ENCODE data around the gene NFYA. TPM values are rescaled to one million over a fixed set of nuclear protein-coding genes. Genes with fewer than 3 reads are reported as not detected.

The NFYA gene
- total and polyA plus RNA-seq, 2 of the 13 experiments (the other 11 are each of a cell fraction or from before 2014, with no cell fraction given): 16.0 to 22.9 TPM

DNA sequence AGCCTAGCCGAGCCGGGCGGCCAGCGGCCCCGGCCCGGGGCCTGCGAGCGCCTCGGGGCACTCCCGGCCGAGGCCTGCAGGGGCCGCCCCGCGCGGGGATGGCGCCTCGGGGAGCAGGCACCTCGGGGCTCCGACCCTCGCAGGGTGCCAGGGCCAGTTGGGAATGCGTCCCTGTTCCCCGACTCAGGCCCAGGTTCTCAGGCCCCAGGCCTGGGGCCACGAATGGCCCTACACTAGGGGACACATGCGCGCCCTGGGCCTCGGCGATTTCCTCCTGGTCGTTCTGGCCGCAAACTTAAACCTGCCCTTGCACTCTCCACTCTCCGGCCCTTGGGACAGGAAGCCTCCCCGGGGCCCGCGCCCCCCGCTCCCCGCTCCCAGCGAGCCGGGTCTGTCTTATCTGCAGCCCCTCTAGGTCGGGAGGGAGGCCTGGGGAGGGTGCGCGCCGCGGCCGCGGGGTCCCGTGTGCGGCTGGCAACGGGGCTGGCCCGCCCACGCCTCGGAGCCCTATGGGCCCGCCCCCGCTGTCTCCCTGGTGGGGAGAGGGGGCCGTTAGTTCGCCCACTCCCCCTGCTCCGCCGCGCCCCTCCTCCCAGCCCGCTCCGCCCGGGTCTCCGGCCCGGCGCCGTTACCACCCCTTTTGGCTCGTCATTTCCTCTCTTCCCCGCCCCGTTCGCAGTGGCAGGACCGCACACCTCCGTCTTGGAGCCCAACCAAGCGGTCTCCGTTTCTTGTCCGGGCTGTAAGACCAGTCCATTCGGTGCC lies 611 bp downstream of the NFYA start (continued):
- TF ChIP-seq, protein P1, sequence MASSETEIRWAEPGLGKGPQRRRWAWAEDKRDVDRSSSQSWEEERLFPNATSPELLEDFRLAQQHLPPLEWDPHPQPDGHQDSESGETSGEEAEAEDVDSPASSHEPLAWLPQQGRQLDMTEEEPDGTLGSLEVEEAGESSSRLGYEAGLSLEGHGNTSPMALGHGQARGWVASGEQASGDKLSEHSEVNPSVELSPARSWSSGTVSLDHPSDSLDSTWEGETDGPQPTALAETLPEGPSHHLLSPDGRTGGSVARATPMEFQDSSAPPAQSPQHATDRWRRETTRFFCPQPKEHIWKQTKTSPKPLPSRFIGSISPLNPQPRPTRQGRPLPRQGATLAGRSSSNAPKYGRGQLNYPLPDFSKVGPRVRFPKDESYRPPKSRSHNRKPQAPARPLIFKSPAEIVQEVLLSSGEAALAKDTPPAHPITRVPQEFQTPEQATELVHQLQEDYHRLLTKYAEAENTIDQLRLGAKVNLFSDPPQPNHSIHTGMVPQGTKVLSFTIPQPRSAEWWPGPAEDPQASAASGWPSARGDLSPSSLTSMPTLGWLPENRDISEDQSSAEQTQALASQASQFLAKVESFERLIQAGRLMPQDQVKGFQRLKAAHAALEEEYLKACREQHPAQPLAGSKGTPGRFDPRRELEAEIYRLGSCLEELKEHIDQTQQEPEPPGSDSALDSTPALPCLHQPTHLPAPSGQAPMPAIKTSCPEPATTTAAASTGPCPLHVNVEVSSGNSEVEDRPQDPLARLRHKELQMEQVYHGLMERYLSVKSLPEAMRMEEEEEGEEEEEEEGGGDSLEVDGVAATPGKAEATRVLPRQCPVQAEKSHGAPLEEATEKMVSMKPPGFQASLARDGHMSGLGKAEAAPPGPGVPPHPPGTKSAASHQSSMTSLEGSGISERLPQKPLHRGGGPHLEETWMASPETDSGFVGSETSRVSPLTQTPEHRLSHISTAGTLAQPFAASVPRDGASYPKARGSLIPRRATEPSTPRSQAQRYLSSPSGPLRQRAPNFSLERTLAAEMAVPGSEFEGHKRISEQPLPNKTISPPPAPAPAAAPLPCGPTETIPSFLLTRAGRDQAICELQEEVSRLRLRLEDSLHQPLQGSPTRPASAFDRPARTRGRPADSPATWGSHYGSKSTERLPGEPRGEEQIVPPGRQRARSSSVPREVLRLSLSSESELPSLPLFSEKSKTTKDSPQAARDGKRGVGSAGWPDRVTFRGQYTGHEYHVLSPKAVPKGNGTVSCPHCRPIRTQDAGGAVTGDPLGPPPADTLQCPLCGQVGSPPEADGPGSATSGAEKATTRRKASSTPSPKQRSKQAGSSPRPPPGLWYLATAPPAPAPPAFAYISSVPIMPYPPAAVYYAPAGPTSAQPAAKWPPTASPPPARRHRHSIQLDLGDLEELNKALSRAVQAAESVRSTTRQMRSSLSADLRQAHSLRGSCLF (CRISPR knock-in tag; IDR thresholded peaks at IDR 0.05; ENCODE audit: borderline replicate concordance): peak; percentile 32; the same call in 1 of the 2 replicates
- TF ChIP-seq SALL1 (CRISPR knock-in tag; IDR thresholded peaks at IDR 0.05) (peak; percentile 19; the same call in 1 of the 2 replicates), SIX4 (CRISPR knock-in tag; IDR thresholded peaks at IDR 0.05) (no peak), ZNF33A (CRISPR knock-in tag; IDR thresholded peaks at IDR 0.05; ENCODE audit: borderline replicate concordance) (no peak; the same call in 1 of the 2 replicates), ZNF772 (CRISPR knock-in tag; IDR thresholded peaks at IDR 0.05) (no peak), ZNF564 (CRISPR knock-in tag; IDR thresholded peaks at IDR 0.05) (peak; percentile 52; the same call in 1 of the 2 replicates), TMF1 (CRISPR knock-in tag; IDR thresholded peaks at IDR 0.05; ENCODE audit: low read depth) (peak; percentile 64; the same call in 1 of the 2 replicates), CENPX (CRISPR knock-in tag; IDR thresholded peaks at IDR 0.05) (no peak), KDM2A (CRISPR knock-in tag; IDR thresholded peaks at IDR 0.05; ENCODE audit: borderline replicate concordance, low read depth) (peak; percentile 60; the same call in 1 of the 2 replicates)
- TF ChIP-seq, protein P2, sequence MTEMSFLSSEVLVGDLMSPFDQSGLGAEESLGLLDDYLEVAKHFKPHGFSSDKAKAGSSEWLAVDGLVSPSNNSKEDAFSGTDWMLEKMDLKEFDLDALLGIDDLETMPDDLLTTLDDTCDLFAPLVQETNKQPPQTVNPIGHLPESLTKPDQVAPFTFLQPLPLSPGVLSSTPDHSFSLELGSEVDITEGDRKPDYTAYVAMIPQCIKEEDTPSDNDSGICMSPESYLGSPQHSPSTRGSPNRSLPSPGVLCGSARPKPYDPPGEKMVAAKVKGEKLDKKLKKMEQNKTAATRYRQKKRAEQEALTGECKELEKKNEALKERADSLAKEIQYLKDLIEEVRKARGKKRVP (CRISPR knock-in tag; IDR thresholded peaks at IDR 0.05): no peak
- TF ChIP-seq, protein P3, sequence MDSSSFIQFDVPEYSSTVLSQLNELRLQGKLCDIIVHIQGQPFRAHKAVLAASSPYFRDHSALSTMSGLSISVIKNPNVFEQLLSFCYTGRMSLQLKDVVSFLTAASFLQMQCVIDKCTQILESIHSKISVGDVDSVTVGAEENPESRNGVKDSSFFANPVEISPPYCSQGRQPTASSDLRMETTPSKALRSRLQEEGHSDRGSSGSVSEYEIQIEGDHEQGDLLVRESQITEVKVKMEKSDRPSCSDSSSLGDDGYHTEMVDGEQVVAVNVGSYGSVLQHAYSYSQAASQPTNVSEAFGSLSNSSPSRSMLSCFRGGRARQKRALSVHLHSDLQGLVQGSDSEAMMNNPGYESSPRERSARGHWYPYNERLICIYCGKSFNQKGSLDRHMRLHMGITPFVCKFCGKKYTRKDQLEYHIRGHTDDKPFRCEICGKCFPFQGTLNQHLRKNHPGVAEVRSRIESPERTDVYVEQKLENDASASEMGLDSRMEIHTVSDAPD (CRISPR knock-in tag; IDR thresholded peaks at IDR 0.05): no peak
- TF ChIP-seq, protein P4, sequence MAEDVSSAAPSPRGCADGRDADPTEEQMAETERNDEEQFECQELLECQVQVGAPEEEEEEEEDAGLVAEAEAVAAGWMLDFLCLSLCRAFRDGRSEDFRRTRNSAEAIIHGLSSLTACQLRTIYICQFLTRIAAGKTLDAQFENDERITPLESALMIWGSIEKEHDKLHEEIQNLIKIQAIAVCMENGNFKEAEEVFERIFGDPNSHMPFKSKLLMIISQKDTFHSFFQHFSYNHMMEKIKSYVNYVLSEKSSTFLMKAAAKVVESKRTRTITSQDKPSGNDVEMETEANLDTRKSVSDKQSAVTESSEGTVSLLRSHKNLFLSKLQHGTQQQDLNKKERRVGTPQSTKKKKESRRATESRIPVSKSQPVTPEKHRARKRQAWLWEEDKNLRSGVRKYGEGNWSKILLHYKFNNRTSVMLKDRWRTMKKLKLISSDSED (CRISPR knock-in tag; IDR thresholded peaks at IDR 0.05): 0 out of 2 replicates have a peak, but pooled peaks have one; percentile 33
- TF ChIP-seq, protein P5, sequence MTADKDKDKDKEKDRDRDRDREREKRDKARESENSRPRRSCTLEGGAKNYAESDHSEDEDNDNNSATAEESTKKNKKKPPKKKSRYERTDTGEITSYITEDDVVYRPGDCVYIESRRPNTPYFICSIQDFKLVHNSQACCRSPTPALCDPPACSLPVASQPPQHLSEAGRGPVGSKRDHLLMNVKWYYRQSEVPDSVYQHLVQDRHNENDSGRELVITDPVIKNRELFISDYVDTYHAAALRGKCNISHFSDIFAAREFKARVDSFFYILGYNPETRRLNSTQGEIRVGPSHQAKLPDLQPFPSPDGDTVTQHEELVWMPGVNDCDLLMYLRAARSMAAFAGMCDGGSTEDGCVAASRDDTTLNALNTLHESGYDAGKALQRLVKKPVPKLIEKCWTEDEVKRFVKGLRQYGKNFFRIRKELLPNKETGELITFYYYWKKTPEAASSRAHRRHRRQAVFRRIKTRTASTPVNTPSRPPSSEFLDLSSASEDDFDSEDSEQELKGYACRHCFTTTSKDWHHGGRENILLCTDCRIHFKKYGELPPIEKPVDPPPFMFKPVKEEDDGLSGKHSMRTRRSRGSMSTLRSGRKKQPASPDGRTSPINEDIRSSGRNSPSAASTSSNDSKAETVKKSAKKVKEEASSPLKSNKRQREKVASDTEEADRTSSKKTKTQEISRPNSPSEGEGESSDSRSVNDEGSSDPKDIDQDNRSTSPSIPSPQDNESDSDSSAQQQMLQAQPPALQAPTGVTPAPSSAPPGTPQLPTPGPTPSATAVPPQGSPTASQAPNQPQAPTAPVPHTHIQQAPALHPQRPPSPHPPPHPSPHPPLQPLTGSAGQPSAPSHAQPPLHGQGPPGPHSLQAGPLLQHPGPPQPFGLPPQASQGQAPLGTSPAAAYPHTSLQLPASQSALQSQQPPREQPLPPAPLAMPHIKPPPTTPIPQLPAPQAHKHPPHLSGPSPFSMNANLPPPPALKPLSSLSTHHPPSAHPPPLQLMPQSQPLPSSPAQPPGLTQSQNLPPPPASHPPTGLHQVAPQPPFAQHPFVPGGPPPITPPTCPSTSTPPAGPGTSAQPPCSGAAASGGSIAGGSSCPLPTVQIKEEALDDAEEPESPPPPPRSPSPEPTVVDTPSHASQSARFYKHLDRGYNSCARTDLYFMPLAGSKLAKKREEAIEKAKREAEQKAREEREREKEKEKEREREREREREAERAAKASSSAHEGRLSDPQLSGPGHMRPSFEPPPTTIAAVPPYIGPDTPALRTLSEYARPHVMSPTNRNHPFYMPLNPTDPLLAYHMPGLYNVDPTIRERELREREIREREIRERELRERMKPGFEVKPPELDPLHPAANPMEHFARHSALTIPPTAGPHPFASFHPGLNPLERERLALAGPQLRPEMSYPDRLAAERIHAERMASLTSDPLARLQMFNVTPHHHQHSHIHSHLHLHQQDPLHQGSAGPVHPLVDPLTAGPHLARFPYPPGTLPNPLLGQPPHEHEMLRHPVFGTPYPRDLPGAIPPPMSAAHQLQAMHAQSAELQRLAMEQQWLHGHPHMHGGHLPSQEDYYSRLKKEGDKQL (CRISPR knock-in tag; IDR thresholded peaks at IDR 0.05; ENCODE audit: low read depth): no peak
